ENCODE measurements around the gene ORC6.

The ORC6 gene

GRCh38 chr16:46696957-46697356 is 7.5 kb downstream of the ORC6 start:
- Histone ChIP-seq H3K27ac (ENCODE audit: low read depth, low read length) (no peak overlapping the region), H3K9me3 (ENCODE audit: control insufficient read depth in 1 of 2, low read length in 2 of 2) (no peaks in the 10 kb centered on the region), H3K27me3 (ENCODE audit: control insufficient read depth in 1 of 2, insufficient read depth in 2 of 2, low read length in 2 of 2) (no peaks in the 10 kb centered on the region), H3K4me1 (ENCODE audit: control insufficient read depth in 1 of 2, insufficient read depth in 2 of 2, low read length in 2 of 2) (peaks cover 0 to under 1% of the 10 kb centered on the region in 2 donors), H3K9ac (ENCODE audit: low read depth in 1 of 2, low read length in 2 of 2) (no peak overlapping the region), H3K36me3 (ENCODE audit: control insufficient read depth in 1 of 2, insufficient read depth in 2 of 2, low read length in 2 of 2) (peaks cover 4 to 6% of the 10 kb centered on the region in 2 donors), H3K4me3 (ENCODE audit: low read depth in 1 of 2, low read length in 2 of 2) (no peak overlapping the region)

GRCh38 chr16:46700048-46700447 is 10.6 kb downstream of the ORC6 start:
- no peak overlapping the region for H3K27ac ChIP-seq (ENCODE audit: low read depth, low read length)
- H3K9ac ChIP-seq (ENCODE audit: low read depth in 1 of 2, low read length in 2 of 2), result no peak overlapping the region
- H3K4me3 ChIP-seq (ENCODE audit: low read depth in 1 of 2, low read length in 2 of 2), result no peak overlapping the region
- no peaks in the 10 kb centered on the region for H3K27me3 ChIP-seq (ENCODE audit: control insufficient read depth in 1 of 2, insufficient read depth in 2 of 2, low read length in 2 of 2)
- no peaks in the 10 kb centered on the region for H3K4me1 ChIP-seq (ENCODE audit: control insufficient read depth in 1 of 2, insufficient read depth in 2 of 2, low read length in 2 of 2)
- no peaks in the 10 kb centered on the region for H3K9me3 ChIP-seq (ENCODE audit: control insufficient read depth in 1 of 2, low read length in 2 of 2)
- peaks cover 4 to 6% of the 10 kb centered on the region in 2 donors for H3K36me3 ChIP-seq (ENCODE audit: control insufficient read depth in 1 of 2, insufficient read depth in 2 of 2, low read length in 2 of 2)

- H3K27ac ChIP-seq (ENCODE audit: low read depth, low read length), result no peak overlapping the region
- peaks cover 0 to 6% of the 10 kb centered on the region in 2 donors for H3K36me3 ChIP-seq (ENCODE audit: control insufficient read depth in 1 of 2, insufficient read depth in 2 of 2, low read length in 2 of 2)
- H3K4me1 ChIP-seq (ENCODE audit: control insufficient read depth in 1 of 2, insufficient read depth in 2 of 2, low read length in 2 of 2), result no peaks in the 10 kb centered on the region
- H3K9ac ChIP-seq (ENCODE audit: low read depth in 1 of 2, low read length in 2 of 2), result no peak overlapping the region
- H3K9me3 ChIP-seq (ENCODE audit: control insufficient read depth in 1 of 2, low read length in 2 of 2), result no peaks in the 10 kb centered on the region
- H3K4me3 ChIP-seq (ENCODE audit: low read depth in 1 of 2, low read length in 2 of 2), result no peak overlapping the region
- H3K27me3 ChIP-seq (ENCODE audit: control insufficient read depth in 1 of 2, insufficient read depth in 2 of 2, low read length in 2 of 2), result no peaks in the 10 kb centered on the region
Observed at GRCh38 chr16:46701615-46702014, 12.2 kb downstream of the ORC6 start.

GRCh38 chr16:46702030-46702429 is 12.6 kb downstream of the ORC6 start:
- Histone ChIP-seq H3K4me3 (ENCODE audit: low read depth in 1 of 2, low read length in 2 of 2) (no peak overlapping the region), H3K27ac (ENCODE audit: low read depth, low read length) (no peak overlapping the region), H3K9ac (ENCODE audit: low read depth in 1 of 2, low read length in 2 of 2) (no peak overlapping the region), H3K27me3 (ENCODE audit: control insufficient read depth in 1 of 2, insufficient read depth in 2 of 2, low read length in 2 of 2) (no peaks in the 10 kb centered on the region), H3K9me3 (ENCODE audit: control insufficient read depth in 1 of 2, low read length in 2 of 2) (no peaks in the 10 kb centered on the region), H3K36me3 (ENCODE audit: control insufficient read depth in 1 of 2, insufficient read depth in 2 of 2, low read length in 2 of 2) (peaks cover 0 to 6% of the 10 kb centered on the region in 2 donors), H3K4me1 (ENCODE audit: control insufficient read depth in 1 of 2, insufficient read depth in 2 of 2, low read length in 2 of 2) (no peaks in the 10 kb centered on the region)

GRCh38 chr16:46706642-46707041 is 17.2 kb downstream of the ORC6 start:
- no peaks in the 10 kb centered on the region for H3K36me3 ChIP-seq (ENCODE audit: control insufficient read depth in 1 of 2, insufficient read depth in 2 of 2, low read length in 2 of 2)
- no peak overlapping the region for H3K9ac ChIP-seq (ENCODE audit: low read depth in 1 of 2, low read length in 2 of 2)
- no peaks in the 10 kb centered on the region for H3K9me3 ChIP-seq (ENCODE audit: control insufficient read depth in 1 of 2, low read length in 2 of 2)
- H3K27me3 ChIP-seq (ENCODE audit: control insufficient read depth in 1 of 2, insufficient read depth in 2 of 2, low read length in 2 of 2), result no peaks in the 10 kb centered on the region
- no peaks in the 10 kb centered on the region for H3K4me1 ChIP-seq (ENCODE audit: control insufficient read depth in 1 of 2, insufficient read depth in 2 of 2, low read length in 2 of 2)
- no peak overlapping the region for H3K27ac ChIP-seq (ENCODE audit: low read depth, low read length)
- no peak overlapping the region for H3K4me3 ChIP-seq (ENCODE audit: low read depth in 1 of 2, low read length in 2 of 2)

- H3K36me3 ChIP-seq (ENCODE audit: control insufficient read depth in 1 of 2, insufficient read depth in 2 of 2, low read length in 2 of 2), result no peaks in the 10 kb centered on the region
Observed at GRCh38 chr16:46709469-46710005, 20.1 kb downstream of the ORC6 start.

GRCh38 chr16:46711106-46712058 is 21.9 kb downstream of the ORC6 start:
- Histone ChIP-seq H3K9ac (ENCODE audit: low read depth in 1 of 2, low read length in 2 of 2) (no peak overlapping the region), H3K4me3 (ENCODE audit: low read depth in 1 of 2, low read length in 2 of 2) (no peak overlapping the region), H3K27ac (ENCODE audit: low read depth, low read length) (no peak overlapping the region), H3K9me3 (ENCODE audit: control insufficient read depth in 1 of 2, low read length in 2 of 2) (no peaks in the 10 kb centered on the region), H3K27me3 (ENCODE audit: control insufficient read depth in 1 of 2, insufficient read depth in 2 of 2, low read length in 2 of 2) (no peaks in the 10 kb centered on the region), H3K36me3 (ENCODE audit: control insufficient read depth in 1 of 2, insufficient read depth in 2 of 2, low read length in 2 of 2) (no peaks in the 10 kb centered on the region), H3K4me1 (ENCODE audit: control insufficient read depth in 1 of 2, insufficient read depth in 2 of 2, low read length in 2 of 2) (peaks cover 4% of the 10 kb centered on the region in 2 donors)

More at GRCh38 chr16:46709469-46710005, 20.1 kb downstream of the ORC6 start:
- H3K27ac ChIP-seq (ENCODE audit: low read depth, low read length), result no peak overlapping the region
- no peak overlapping the region for H3K9ac ChIP-seq (ENCODE audit: low read depth in 1 of 2, low read length in 2 of 2)
- peaks cover 4% of the 10 kb centered on the region in 2 donors for H3K4me1 ChIP-seq (ENCODE audit: control insufficient read depth in 1 of 2, insufficient read depth in 2 of 2, low read length in 2 of 2)
- no peaks in the 10 kb centered on the region for H3K27me3 ChIP-seq (ENCODE audit: control insufficient read depth in 1 of 2, insufficient read depth in 2 of 2, low read length in 2 of 2)
- no peaks in the 10 kb centered on the region for H3K9me3 ChIP-seq (ENCODE audit: control insufficient read depth in 1 of 2, low read length in 2 of 2)
- no peak overlapping the region for H3K4me3 ChIP-seq (ENCODE audit: low read depth in 1 of 2, low read length in 2 of 2)

- Histone ChIP-seq H3K4me3 (ENCODE audit: low read depth in 1 of 2, low read length in 2 of 2) (no peak overlapping the region), H3K9ac (ENCODE audit: low read depth in 1 of 2, low read length in 2 of 2) (no peak overlapping the region), H3K27me3 (ENCODE audit: control insufficient read depth in 1 of 2, insufficient read depth in 2 of 2, low read length in 2 of 2) (no peaks in the 10 kb centered on the region), H3K9me3 (ENCODE audit: control insufficient read depth in 1 of 2, low read length in 2 of 2) (no peaks in the 10 kb centered on the region), H3K36me3 (ENCODE audit: control insufficient read depth in 1 of 2, insufficient read depth in 2 of 2, low read length in 2 of 2) (no peaks in the 10 kb centered on the region), H3K27ac (ENCODE audit: low read depth, low read length) (no peak overlapping the region), H3K4me1 (ENCODE audit: control insufficient read depth in 1 of 2, insufficient read depth in 2 of 2, low read length in 2 of 2) (peaks cover 4% of the 10 kb centered on the region in 2 donors)
Observed at GRCh38 chr16:46712911-46713310, 23.5 kb downstream of the ORC6 start.

- H3K4me1 ChIP-seq (ENCODE audit: control insufficient read depth in 1 of 2, insufficient read depth in 2 of 2, low read length in 2 of 2), result peaks cover 4% of the 10 kb centered on the region in 2 donors
- no peak overlapping the region for H3K27ac ChIP-seq (ENCODE audit: low read depth, low read length)
- no peak overlapping the region for H3K4me3 ChIP-seq (ENCODE audit: low read depth in 1 of 2, low read length in 2 of 2)
- H3K36me3 ChIP-seq (ENCODE audit: control insufficient read depth in 1 of 2, insufficient read depth in 2 of 2, low read length in 2 of 2), result no peaks in the 10 kb centered on the region
- H3K27me3 ChIP-seq (ENCODE audit: control insufficient read depth in 1 of 2, insufficient read depth in 2 of 2, low read length in 2 of 2), result no peaks in the 10 kb centered on the region
- no peak overlapping the region for H3K9ac ChIP-seq (ENCODE audit: low read depth in 1 of 2, low read length in 2 of 2)
- no peaks in the 10 kb centered on the region for H3K9me3 ChIP-seq (ENCODE audit: control insufficient read depth in 1 of 2, low read length in 2 of 2)
Observed at GRCh38 chr16:46713634-46714033, 24.2 kb downstream of the ORC6 start.

- H3K27ac ChIP-seq (ENCODE audit: low read depth, low read length), result no peak overlapping the region
- no peaks in the 10 kb centered on the region for H3K27me3 ChIP-seq (ENCODE audit: control insufficient read depth in 1 of 2, insufficient read depth in 2 of 2, low read length in 2 of 2)
- H3K36me3 ChIP-seq (ENCODE audit: control insufficient read depth in 1 of 2, insufficient read depth in 2 of 2, low read length in 2 of 2), result no peaks in the 10 kb centered on the region
Observed at GRCh38 chr16:46714797-46715591, 25.5 kb downstream of the ORC6 start.

More at GRCh38 chr16:46714797-46715591, 25.5 kb downstream of the ORC6 start:
- H3K9me3 ChIP-seq (ENCODE audit: control insufficient read depth in 1 of 2, low read length in 2 of 2), result no peaks in the 10 kb centered on the region
- no peak overlapping the region for H3K4me3 ChIP-seq (ENCODE audit: low read depth in 1 of 2, low read length in 2 of 2)
- peaks cover 4% of the 10 kb centered on the region in 2 donors for H3K4me1 ChIP-seq (ENCODE audit: control insufficient read depth in 1 of 2, insufficient read depth in 2 of 2, low read length in 2 of 2)
- no peak overlapping the region for H3K9ac ChIP-seq (ENCODE audit: low read depth in 1 of 2, low read length in 2 of 2)
